HEK293 (cell line): ENCODE data around the gene COA3.

Experiments used
- GLIS1 ChIP-seq: fragments of 450-650 bp; formaldehyde crosslinking; IDR thresholded peaks from 2 replicates; pipeline ENCODE4 v1.5.1; 2016; ENCODE audit warnings: missing biosample characterization, missing genetic modification characterization
- IKZF3 ChIP-seq: fragments of 450-650 bp; IDR thresholded peaks from 2 replicates; pipeline ENCODE4 v1.5.0; 2018; ENCODE audit warnings: missing biosample characterization, mild to moderate bottlenecking, missing genetic modification characterization, moderate library complexity
- KLF1 ChIP-seq: fragments of 450-650 bp; formaldehyde crosslinking; IDR thresholded peaks from 2 replicates; pipeline ENCODE4 v1.5.1; 2016; ENCODE audit warnings: missing biosample characterization, missing genetic modification characterization
- KLF9 ChIP-seq: fragments of 450-650 bp; formaldehyde crosslinking; IDR thresholded peaks from 2 replicates; pipeline ENCODE4 v1.5.1; 2016; ENCODE audit warnings: missing biosample characterization, missing genetic modification characterization, low read depth
- MZF1 ChIP-seq: fragments of 450-650 bp; formaldehyde crosslinking; IDR thresholded peaks from 2 replicates; pipeline ENCODE4 v1.5.1; 2017; ENCODE audit warnings: missing biosample characterization, missing genetic modification characterization, borderline replicate concordance
- ZBTB48 ChIP-seq: fragments of 450-650 bp; formaldehyde crosslinking; IDR thresholded peaks from 2 replicates; pipeline ENCODE4 v1.5.1; 2016; ENCODE audit warnings: missing biosample characterization, missing genetic modification characterization
- ZNF114 ChIP-seq: fragments of 450-650 bp; formaldehyde crosslinking; IDR thresholded peaks from 2 replicates; pipeline ENCODE4 v1.5.0; 2017; ENCODE audit warnings: missing biosample characterization, missing genetic modification characterization
- ZNF132 ChIP-seq: fragments of 450-650 bp; formaldehyde crosslinking; IDR thresholded peaks from 2 replicates; pipeline ENCODE4 v1.5.1; 2017; ENCODE audit warnings: missing biosample characterization, missing genetic modification characterization, borderline replicate concordance
- ZNF175 ChIP-seq: fragments of 450-650 bp; formaldehyde crosslinking; IDR thresholded peaks from 2 replicates; pipeline ENCODE4 v1.5.1; 2016; ENCODE audit warnings: missing biosample characterization, missing genetic modification characterization
- ZNF23 ChIP-seq: fragments of 450-650 bp; formaldehyde crosslinking; IDR thresholded peaks from 2 replicates; pipeline ENCODE4 v1.5.1; 2016; ENCODE audit warnings: missing biosample characterization, missing genetic modification characterization, borderline replicate concordance
- ZNF24 ChIP-seq: fragments of 450-650 bp; formaldehyde crosslinking; IDR thresholded peaks from 2 replicates; pipeline ENCODE4 v1.5.1; 2016; ENCODE audit warnings: missing biosample characterization, missing genetic modification characterization
- ZNF324 ChIP-seq: fragments of 450-650 bp; formaldehyde crosslinking; IDR thresholded peaks from 2 replicates; pipeline ENCODE4 v1.5.1; 2016; ENCODE audit warnings: missing biosample characterization, missing genetic modification characterization
- ZNF404 ChIP-seq: fragments of 450-650 bp; formaldehyde crosslinking; IDR thresholded peaks from 2 replicates; pipeline ENCODE4 v1.5.1; 2017; ENCODE audit warnings: missing biosample characterization, missing genetic modification characterization
- ZNF416 ChIP-seq: fragments of 450-650 bp; formaldehyde crosslinking; IDR thresholded peaks from 2 replicates; pipeline ENCODE4 v1.5.1; 2016; ENCODE audit warnings: missing biosample characterization, missing genetic modification characterization
- ZNF433 ChIP-seq: fragments of 450-650 bp; formaldehyde crosslinking; IDR thresholded peaks from 2 replicates; pipeline ENCODE4 v1.5.1; 2016; ENCODE audit warnings: missing biosample characterization, missing genetic modification characterization, low read depth
- ZNF555 ChIP-seq: fragments of 450-650 bp; formaldehyde crosslinking; conservative IDR thresholded peaks from 2 replicates; pipeline ENCODE4 v1.5.1; 2017; ENCODE audit warnings: missing biosample characterization, mild to moderate bottlenecking, missing genetic modification characterization, inconsistent platforms
- ZNF558 ChIP-seq: fragments of 450-650 bp; formaldehyde crosslinking; IDR thresholded peaks from 2 replicates; pipeline ENCODE4 v1.5.1; 2016; ENCODE audit warnings: missing biosample characterization, missing genetic modification characterization
- ZNF624 ChIP-seq: fragments of 450-650 bp; formaldehyde crosslinking; IDR thresholded peaks from 2 replicates; pipeline ENCODE4 v1.5.1; 2017; ENCODE audit warnings: missing biosample characterization, missing genetic modification characterization
- ZNF629 ChIP-seq: fragments of 450-650 bp; formaldehyde crosslinking; IDR thresholded peaks from 2 replicates; pipeline ENCODE4 v1.5.1; 2017; ENCODE audit warnings: missing biosample characterization, missing genetic modification characterization
- ZNF658 ChIP-seq: fragments of 450-650 bp; formaldehyde crosslinking; IDR thresholded peaks from 2 replicates; pipeline ENCODE4; 2016; ENCODE audit warnings: missing biosample characterization, missing genetic modification characterization
- ZNF660 ChIP-seq: fragments of 450-650 bp; IDR thresholded peaks from 2 replicates; pipeline ENCODE4 v1.5.1; 2018; ENCODE audit warnings: missing biosample characterization, mild to moderate bottlenecking, missing genetic modification characterization
- ZNF664 ChIP-seq: fragments of 450-650 bp; formaldehyde crosslinking; IDR thresholded peaks from 2 replicates; pipeline ENCODE4 v1.5.1; 2016; ENCODE audit warnings: missing biosample characterization, missing genetic modification characterization
- ZNF670 ChIP-seq: fragments of 450-650 bp; formaldehyde crosslinking; IDR thresholded peaks from 2 replicates; pipeline ENCODE4 v1.5.1; 2016; ENCODE audit warnings: missing biosample characterization, missing genetic modification characterization, low read depth
- ZNF701 ChIP-seq: fragments of 450-650 bp; formaldehyde crosslinking; IDR thresholded peaks from 2 replicates; pipeline ENCODE4 v1.5.1; 2016; ENCODE audit warnings: missing biosample characterization, missing genetic modification characterization
- ZNF837 ChIP-seq: fragments of 450-650 bp; formaldehyde crosslinking; IDR thresholded peaks from 2 replicates; pipeline ENCODE4 v1.5.1; 2016; ENCODE audit warnings: missing biosample characterization, missing genetic modification characterization
- TF ChIP-seq, protein P1 (sequence below): fragments of 450-650 bp; formaldehyde crosslinking; IDR thresholded peaks from 2 replicates; pipeline ENCODE4 v1.5.1; 2016; ENCODE audit warnings: missing biosample characterization, missing genetic modification characterization
- TF ChIP-seq, protein P2 (sequence below): fragments of 450-650 bp; formaldehyde crosslinking; IDR thresholded peaks from 2 replicates; pipeline ENCODE4 v1.5.1; 2016; ENCODE audit warnings: missing biosample characterization, missing genetic modification characterization
- TF ChIP-seq, protein P3 (sequence below): fragments of 450-650 bp; formaldehyde crosslinking; conservative IDR thresholded peaks from 2 replicates; pipeline ENCODE4 v1.5.1; 2016; ENCODE audit warnings: low read depth, missing biosample characterization, missing genetic modification characterization
- TF ChIP-seq, protein P4 (sequence below): fragments of 450-650 bp; formaldehyde crosslinking; IDR thresholded peaks from 2 replicates; pipeline ENCODE4 v1.5.1; 2017; ENCODE audit warnings: missing biosample characterization, missing genetic modification characterization
- TF ChIP-seq, protein P5 (sequence below): fragments of 450-650 bp; formaldehyde crosslinking; IDR thresholded peaks from 2 replicates; pipeline ENCODE4 v1.5.1; 2016; ENCODE audit warnings: missing biosample characterization, missing genetic modification characterization, borderline replicate concordance

Gene COA3

DNA sequence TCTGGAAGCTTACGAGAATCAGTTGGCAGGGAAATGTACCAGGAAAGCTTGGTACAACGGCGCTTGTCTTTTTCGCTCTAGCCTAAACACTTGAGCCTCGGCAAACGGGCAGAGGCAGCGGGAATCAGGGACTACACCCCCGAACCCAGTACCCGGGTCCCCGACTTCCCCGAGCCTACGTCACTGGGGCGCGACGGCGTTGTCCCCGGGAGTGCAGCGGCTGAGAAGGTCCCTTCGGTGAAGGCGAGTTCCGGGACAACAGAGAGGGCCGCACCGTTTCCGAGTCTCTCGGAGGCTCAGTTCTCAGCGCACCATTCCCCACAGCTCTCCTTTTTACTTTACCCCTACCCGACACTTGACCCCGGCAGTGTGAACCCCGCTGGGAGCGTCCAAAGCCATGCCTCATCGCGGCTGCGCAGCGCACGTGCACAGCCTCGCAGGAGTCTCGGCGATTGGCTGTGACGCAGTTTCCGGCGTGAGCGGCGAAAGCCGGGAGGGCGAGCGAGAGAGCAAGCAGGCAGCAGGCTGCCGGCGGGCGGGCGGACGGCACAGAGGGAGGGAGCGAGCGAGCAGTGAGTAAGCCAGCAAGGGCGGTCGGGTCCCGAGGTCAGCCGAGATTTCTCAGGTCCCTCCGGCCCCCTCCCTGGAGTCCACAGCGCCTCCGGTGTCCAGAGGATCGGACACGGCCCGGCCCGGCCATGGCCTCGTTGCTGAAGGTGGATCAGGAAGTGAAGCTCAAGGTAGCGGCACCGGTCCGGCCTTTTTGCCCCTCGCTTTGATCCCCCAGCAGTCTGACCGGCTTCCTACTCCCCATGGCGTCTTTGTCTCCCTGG lies 34.6 kb upstream of the COA3 start, which contains the start of gene PSME3 (continued):
- no peak for TF ChIP-seq IKZF3 (tag by site-specific recombination)
- TF ChIP-seq ZNF416 (tag by site-specific recombination), result no peak
- peak; percentile 97 for TF ChIP-seq ZBTB48
- TF ChIP-seq ZNF175, result no peak
- no peak for TF ChIP-seq ZNF23 (tag by site-specific recombination)
- TF ChIP-seq ZNF324 (tag by site-specific recombination), result peak; percentile 63
- no peak for TF ChIP-seq ZNF701 (tag by site-specific recombination)
- TF ChIP-seq, protein P1, sequence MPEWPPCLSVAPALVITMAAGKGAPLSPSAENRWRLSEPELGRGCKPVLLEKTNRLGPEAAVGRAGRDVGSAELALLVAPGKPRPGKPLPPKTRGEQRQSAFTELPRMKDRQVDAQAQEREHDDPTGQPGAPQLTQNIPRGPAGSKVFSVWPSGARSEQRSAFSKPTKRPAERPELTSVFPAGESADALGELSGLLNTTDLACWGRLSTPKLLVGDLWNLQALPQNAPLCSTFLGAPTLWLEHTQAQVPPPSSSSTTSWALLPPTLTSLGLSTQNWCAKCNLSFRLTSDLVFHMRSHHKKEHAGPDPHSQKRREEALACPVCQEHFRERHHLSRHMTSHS (tag by site-specific recombination), result no peak
- no peak for TF ChIP-seq ZNF555 (tag by site-specific recombination)
- no peak for TF ChIP-seq MZF1
- peak; percentile 70; the same call in 1 of the 2 replicates for TF ChIP-seq ZNF24 (tag by site-specific recombination)
- TF ChIP-seq KLF1 (tag by site-specific recombination), result 0 out of 2 replicates have a peak, but pooled peaks have one; percentile 34
- TF ChIP-seq ZNF664 (tag by site-specific recombination), result no peak; the same call in 1 of the 2 replicates
- TF ChIP-seq ZNF558 (tag by site-specific recombination), result no peak
- TF ChIP-seq ZNF837 (tag by site-specific recombination), result no peak
- TF ChIP-seq ZNF658 (tag by site-specific recombination), result no peak
- TF ChIP-seq, protein P2, sequence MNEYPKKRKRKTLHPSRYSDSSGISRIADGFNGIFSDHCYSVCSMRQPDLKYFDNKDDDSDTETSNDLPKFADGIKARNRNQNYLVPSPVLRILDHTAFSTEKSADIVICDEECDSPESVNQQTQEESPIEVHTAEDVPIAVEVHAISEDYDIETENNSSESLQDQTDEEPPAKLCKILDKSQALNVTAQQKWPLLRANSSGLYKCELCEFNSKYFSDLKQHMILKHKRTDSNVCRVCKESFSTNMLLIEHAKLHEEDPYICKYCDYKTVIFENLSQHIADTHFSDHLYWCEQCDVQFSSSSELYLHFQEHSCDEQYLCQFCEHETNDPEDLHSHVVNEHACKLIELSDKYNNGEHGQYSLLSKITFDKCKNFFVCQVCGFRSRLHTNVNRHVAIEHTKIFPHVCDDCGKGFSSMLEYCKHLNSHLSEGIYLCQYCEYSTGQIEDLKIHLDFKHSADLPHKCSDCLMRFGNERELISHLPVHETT (tag by site-specific recombination), result no peak
- TF ChIP-seq, protein P3, sequence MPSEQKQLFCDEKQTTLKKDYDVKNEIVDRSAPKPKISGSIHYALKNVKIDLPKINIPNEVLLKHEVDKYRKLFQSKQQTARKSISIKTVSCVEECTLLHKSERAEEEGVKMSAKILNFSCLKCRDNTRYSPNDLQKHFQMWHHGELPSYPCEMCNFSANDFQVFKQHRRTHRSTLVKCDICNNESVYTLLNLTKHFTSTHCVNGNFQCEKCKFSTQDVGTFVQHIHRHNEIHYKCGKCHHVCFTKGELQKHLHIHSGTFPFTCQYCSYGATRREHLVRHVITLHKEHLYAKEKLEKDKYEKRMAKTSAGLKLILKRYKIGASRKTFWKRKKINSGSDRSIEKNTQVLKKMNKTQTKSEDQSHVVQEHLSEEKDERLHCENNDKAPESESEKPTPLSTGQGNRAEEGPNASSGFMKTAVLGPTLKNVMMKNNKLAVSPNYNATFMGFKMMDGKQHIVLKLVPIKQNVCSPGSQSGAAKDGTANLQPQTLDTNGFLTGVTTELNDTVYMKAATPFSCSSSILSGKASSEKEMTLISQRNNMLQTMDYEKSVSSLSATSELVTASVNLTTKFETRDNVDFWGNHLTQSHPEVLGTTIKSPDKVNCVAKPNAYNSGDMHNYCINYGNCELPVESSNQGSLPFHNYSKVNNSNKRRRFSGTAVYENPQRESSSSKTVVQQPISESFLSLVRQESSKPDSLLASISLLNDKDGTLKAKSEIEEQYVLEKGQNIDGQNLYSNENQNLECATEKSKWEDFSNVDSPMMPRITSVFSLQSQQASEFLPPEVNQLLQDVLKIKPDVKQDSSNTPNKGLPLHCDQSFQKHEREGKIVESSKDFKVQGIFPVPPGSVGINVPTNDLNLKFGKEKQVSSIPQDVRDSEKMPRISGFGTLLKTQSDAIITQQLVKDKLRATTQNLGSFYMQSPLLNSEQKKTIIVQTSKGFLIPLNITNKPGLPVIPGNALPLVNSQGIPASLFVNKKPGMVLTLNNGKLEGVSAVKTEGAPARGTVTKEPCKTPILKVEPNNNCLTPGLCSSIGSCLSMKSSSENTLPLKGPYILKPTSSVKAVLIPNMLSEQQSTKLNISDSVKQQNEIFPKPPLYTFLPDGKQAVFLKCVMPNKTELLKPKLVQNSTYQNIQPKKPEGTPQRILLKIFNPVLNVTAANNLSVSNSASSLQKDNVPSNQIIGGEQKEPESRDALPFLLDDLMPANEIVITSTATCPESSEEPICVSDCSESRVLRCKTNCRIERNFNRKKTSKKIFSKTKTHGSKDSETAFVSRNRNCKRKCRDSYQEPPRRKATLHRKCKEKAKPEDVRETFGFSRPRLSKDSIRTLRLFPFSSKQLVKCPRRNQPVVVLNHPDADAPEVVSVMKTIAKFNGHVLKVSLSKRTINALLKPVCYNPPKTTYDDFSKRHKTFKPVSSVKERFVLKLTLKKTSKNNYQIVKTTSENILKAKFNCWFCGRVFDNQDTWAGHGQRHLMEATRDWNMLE, result peak; percentile 65; the same call in 1 of the 2 replicates
- TF ChIP-seq, protein P4, sequence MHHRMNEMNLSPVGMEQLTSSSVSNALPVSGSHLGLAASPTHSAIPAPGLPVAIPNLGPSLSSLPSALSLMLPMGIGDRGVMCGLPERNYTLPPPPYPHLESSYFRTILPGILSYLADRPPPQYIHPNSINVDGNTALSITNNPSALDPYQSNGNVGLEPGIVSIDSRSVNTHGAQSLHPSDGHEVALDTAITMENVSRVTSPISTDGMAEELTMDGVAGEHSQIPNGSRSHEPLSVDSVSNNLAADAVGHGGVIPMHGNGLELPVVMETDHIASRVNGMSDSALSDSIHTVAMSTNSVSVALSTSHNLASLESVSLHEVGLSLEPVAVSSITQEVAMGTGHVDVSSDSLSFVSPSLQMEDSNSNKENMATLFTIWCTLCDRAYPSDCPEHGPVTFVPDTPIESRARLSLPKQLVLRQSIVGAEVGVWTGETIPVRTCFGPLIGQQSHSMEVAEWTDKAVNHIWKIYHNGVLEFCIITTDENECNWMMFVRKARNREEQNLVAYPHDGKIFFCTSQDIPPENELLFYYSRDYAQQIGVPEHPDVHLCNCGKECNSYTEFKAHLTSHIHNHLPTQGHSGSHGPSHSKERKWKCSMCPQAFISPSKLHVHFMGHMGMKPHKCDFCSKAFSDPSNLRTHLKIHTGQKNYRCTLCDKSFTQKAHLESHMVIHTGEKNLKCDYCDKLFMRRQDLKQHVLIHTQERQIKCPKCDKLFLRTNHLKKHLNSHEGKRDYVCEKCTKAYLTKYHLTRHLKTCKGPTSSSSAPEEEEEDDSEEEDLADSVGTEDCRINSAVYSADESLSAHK (tag by site-specific recombination), result no peak
- TF ChIP-seq ZNF114, result no peak
- TF ChIP-seq ZNF404 (tag by site-specific recombination), result no peak
- peak; percentile 15; the same call in 1 of the 2 replicates for TF ChIP-seq ZNF660
- TF ChIP-seq ZNF132 (tag by site-specific recombination), result no peak
- peak; percentile 93 for TF ChIP-seq ZNF629 (tag by site-specific recombination)
- peak; percentile 76 for TF ChIP-seq GLIS1 (tag by site-specific recombination)
- TF ChIP-seq, protein P5, sequence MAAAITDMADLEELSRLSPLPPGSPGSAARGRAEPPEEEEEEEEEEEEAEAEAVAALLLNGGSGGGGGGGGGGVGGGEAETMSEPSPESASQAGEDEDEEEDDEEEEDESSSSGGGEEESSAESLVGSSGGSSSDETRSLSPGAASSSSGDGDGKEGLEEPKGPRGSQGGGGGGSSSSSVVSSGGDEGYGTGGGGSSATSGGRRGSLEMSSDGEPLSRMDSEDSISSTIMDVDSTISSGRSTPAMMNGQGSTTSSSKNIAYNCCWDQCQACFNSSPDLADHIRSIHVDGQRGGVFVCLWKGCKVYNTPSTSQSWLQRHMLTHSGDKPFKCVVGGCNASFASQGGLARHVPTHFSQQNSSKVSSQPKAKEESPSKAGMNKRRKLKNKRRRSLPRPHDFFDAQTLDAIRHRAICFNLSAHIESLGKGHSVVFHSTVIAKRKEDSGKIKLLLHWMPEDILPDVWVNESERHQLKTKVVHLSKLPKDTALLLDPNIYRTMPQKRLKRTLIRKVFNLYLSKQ (tag by site-specific recombination), result no peak
- no peak for TF ChIP-seq ZNF670
- no peak for TF ChIP-seq ZNF624 (tag by site-specific recombination)
- no peak for TF ChIP-seq ZNF433 (tag by site-specific recombination)
- 0 out of 2 replicates have a peak, but pooled peaks have one; percentile 44 for TF ChIP-seq KLF9 (tag by site-specific recombination)
